Lower leg skin (tissue), 3 donors: ENCODE data around the gene ERP29.

Source experiments
- CTCF ChIP-seq, 3 donors: fragments of 450-650 bp; IDR thresholded peaks; one replicate each; pipeline ENCODE4 v1.5.1; 2016; ENCODE audit warnings: antibody characterized with exemption in 3 of 3, mild to moderate bottlenecking in 3 of 3, moderate library complexity in 2 of 3
- POLR2A ChIP-seq, 2 donors: fragments of 450-650 bp; IDR thresholded peaks; one replicate each; pipeline ENCODE4 v1.6.1; 2016 to 2017; ENCODE audit warnings: antibody characterized with exemption in 2 of 2, mild to moderate bottlenecking in 1 of 2, moderate library complexity in 1 of 2

GRCh38 chr12:112018571-112019237 lies 5.5 kb downstream of the ERP29 start:
- TF ChIP-seq CTCF (IDR thresholded peaks at IDR 0.05) (no peak), POLR2A (IDR thresholded peaks at IDR 0.05) (no peak)
